ENCODE measurements around the gene MICALL1.

The MICALL1 gene, protein sequence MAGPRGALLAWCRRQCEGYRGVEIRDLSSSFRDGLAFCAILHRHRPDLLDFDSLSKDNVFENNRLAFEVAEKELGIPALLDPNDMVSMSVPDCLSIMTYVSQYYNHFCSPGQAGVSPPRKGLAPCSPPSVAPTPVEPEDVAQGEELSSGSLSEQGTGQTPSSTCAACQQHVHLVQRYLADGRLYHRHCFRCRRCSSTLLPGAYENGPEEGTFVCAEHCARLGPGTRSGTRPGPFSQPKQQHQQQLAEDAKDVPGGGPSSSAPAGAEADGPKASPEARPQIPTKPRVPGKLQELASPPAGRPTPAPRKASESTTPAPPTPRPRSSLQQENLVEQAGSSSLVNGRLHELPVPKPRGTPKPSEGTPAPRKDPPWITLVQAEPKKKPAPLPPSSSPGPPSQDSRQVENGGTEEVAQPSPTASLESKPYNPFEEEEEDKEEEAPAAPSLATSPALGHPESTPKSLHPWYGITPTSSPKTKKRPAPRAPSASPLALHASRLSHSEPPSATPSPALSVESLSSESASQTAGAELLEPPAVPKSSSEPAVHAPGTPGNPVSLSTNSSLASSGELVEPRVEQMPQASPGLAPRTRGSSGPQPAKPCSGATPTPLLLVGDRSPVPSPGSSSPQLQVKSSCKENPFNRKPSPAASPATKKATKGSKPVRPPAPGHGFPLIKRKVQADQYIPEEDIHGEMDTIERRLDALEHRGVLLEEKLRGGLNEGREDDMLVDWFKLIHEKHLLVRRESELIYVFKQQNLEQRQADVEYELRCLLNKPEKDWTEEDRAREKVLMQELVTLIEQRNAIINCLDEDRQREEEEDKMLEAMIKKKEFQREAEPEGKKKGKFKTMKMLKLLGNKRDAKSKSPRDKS

DNA sequence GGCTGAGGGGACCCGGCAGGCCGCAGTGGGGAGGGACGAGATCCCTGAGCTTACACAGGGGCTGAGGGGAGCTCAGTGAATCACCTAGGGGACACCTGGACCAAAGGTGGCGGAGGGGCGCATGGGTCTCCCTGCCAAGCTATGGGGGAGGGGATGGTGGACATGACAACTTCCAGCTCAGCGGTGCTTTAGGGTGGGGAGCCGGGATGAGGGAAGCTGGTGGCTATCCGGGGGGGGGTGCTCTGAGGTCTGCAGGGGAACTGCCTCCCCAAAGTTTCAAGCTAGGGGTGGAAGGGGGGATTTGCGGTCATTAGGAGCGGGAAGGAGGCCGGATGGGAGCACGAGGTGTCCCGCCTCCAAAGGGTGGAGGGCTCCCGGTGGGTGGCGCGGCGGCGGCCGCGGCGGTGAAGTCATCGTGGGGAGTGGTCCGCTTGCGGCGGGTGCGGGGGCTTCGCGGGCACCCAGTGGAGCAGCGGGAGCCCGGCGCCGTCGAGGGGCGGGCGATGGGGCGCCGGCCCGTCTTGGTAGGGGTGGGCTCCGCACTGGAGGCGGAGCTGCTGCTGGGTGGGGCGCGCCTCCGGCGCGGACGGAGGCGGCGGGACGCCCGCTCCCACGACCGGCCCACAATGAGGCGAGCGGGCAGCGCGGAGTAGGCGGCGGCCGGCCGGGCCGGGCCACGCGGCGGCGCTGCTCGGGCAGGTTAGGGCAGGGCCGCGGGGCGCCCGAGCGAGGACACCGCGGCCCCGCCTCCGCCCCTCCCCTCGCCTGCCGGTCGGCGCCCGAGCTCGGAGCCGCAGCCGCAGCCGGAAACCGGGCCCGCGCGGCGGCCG, at the start of gene MICALL1:
TSS of gene MICALL1 (plus strand) at position 764 of the 830 bp plus-strand sequence. CDS start 126 bp downstream, outside the sequence.
- peak in 1 of 4 experiments; percentile 64 for DNase-seq

DNA sequence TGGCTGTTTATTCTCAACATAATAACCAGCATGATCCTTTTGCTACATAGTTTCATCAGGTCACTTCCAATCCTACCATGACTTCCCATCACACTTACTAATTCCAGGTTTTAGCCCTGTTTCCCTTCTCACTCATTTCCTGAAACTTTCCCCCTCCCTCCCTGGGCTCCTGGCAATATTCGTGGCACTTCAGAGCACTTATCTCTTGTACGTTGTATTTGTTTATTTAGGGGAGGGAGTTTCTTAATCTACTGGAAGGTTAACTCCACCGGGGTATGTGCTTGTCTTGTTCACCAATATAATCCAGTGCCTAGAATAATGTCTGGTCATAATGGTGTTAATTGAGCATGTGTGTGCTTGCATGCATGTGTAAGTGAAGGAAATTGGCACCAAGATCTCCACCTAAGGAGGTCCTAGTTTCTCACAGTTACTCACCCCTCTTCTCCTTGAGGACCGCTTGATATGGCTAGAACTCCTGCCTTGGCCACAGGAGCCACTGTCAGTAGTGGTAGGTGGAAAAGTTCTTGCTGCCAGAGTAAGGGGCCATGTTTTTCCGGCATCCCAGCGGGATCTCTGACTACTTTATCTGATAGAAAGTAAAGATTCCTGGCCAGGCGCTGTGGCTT, 45.2 kb upstream of the MICALL1 start:
- no peak for DNase-seq

DNA sequence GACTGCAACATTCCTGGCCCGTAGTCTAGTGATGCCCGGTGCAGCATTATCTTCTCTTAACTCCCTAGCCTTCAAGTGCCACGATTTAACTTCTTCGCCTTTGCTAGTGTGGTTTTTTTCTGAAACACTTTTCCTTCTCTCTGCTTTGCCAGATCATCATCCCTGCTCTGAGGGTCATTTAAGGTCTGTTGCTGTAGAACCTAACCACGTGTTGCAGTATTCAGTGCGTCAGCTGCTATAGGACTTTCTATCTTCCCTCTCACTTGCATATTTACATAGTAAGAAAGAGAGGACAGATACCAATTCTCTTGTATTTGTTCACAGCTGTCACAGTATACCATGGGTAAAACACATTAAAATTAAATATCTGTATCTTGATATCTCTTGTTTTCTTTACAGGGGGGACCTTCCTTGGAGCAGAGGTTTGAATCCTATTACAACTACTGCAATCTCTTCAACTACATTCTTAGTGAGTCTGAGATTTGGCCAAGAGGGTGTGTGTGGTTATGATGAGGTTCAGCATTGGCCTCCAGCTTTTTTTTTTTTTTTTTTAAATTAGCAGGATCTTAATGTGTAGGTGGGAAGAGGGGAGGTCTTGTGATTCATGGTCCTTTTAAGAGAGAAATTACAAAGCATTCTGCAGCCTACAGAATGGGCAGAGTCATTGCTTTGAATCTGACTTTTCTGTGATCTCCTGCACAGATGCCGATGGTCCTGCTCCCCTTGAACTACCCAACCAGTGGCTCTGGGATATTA, 43.3 kb upstream of the MICALL1 start:
- DNase-seq = no peak

DNA sequence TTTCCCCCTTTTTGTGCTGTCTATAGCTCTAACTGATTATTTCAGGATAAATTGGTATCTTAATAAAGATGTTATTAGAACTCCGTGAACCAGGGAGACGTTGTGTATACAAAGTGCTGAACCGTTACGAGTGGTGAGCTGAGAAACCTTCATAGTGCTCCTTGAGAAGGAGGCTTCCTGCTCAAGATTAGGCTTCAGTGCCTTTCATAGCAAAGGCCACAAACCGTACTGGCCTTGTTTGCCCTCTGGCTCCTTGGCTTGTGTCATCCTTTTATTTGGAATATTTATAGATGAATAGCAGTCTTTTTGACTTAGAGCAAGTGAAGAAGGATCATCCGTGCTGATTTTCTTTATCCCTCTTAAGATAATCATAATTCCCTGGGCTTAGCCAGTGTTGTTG, 40.6 kb upstream of the MICALL1 start:
- no peak for DNase-seq

DNA sequence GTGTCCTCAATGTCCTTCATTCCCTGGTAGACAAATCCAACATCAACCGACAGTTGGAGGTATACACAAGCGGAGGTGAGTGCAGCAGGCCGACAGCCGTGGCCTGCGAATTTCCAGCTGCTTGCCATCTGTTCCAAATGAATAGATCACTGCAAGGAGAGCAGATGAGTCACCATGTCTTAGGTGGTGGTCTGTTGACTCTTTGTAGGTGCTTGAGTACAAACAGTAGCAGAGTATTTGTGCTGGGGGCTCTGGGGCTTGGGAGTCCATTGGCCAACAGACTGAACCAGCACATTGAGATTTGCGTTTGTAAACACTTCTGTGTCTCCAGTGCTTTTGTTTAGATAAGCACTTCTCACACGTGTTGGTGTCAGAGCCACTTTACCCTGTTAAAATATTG, 35.8 kb upstream of the MICALL1 start:
- no peak for DNase-seq

DNA sequence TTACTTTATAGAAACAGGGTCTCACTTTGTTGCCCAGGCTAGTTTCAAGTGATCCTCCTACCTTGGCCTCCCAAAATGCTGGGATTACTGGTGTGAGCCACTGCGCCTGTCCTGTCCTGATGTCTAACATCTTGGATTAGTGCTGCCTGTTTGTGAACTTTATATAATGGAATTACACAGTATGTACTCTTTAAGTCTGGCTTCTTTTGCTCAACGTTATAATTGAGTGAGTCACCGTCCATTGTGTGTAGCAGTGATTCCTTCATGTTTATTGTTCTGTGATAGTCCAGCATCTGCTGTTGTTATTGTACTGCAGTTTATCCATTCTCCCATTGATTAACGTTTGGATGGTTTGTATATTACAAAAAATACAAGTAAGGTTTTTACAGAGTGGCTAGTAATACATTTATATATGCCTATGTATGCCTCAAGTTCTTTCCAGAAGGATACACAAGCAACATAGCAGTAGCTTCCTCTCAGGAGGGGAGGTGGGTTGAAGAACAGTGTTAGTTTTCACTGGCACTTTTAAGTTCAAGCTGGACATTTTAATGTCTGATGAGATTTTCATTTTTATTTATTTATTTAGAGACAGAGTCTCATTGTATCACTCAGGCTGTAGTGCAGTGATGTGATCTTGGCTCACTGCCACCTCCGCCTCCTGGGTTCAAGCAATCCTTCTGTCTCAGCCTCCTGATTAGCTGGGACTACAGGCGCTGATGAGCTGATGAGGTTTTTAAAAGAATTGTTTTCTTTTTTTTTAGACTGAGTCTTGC, 25.2 kb upstream of the MICALL1 start:
- DNase-seq = no peak

DNA sequence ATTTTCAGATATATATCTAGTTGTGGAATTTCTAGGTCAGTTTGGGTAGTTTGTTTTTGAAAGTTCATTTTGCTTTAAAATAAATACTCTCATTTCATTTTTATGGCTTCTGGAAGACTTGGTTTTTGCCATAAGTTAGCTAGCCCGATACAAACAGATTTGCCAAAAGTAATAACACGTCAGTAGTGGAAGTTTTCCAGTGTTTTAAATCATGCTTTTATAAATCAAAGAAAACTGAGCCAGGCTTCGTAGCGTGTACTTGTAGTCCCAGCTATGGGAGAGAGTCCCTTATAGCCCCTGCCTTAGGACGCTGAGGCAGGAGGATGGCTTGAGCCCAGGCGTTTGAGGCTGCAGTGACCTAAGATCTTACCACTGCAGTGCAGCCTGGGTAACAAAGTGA, 21.7 kb upstream of the MICALL1 start:
- no peak for DNase-seq

DNA sequence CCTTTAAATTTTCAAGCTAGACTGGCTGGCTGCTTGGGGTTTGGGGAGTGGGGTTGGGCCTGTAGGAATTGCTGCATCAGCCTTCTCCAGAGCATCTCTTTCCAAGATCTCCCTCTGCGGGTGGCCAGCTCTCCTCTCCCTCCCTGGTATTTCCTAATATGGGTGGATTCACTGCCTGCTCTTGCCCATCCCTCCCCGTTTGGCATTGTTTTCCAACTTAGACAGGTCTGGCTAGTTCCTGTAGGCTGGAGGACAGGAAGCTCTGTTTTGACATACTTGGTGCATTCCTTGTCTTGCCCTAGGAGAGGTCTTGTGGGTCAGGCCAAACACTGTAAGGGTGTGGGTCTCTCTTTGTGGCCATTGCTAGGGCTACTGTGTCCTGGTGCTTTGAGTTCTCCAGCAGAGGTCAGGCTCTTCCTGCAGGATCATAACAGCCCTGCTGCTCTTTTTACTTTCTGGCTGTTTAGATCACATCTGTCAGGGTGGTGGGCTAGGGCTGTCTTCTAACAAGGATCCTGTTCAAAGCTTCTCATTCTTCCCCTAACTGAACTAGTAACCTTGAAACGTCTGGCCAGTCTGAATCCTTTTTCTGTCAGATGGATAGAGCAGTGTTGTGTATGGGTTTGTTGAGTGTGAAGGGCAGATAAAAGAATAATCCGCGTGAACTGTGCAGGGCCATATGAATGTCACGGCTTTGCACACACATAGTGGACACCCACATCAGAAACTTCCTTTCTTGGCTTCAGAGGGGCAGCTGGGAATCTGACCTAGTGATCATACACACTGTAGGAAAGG, 18.3 kb upstream of the MICALL1 start:
- no peak for DNase-seq

DNA sequence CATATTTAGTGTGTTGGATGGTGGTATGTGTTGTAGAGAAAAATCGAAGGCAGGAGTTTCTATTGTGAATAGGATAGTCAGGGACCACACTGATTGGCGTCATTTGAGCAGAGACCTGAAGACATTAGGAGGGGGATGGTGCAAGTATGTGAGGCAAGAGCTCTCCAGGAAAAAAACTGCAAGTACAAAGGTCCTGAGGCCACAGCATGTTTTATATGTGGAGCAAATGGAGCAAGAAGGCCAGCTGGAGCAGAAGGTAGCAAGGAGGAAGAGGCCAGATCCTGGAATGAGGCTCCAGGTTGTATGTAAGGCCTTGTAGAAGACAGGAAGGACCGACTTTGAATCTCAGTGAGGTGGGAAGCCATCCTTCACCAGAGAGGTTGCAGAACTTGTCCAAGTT, 14.2 kb upstream of the MICALL1 start:
- DNase-seq = no peak

DNA sequence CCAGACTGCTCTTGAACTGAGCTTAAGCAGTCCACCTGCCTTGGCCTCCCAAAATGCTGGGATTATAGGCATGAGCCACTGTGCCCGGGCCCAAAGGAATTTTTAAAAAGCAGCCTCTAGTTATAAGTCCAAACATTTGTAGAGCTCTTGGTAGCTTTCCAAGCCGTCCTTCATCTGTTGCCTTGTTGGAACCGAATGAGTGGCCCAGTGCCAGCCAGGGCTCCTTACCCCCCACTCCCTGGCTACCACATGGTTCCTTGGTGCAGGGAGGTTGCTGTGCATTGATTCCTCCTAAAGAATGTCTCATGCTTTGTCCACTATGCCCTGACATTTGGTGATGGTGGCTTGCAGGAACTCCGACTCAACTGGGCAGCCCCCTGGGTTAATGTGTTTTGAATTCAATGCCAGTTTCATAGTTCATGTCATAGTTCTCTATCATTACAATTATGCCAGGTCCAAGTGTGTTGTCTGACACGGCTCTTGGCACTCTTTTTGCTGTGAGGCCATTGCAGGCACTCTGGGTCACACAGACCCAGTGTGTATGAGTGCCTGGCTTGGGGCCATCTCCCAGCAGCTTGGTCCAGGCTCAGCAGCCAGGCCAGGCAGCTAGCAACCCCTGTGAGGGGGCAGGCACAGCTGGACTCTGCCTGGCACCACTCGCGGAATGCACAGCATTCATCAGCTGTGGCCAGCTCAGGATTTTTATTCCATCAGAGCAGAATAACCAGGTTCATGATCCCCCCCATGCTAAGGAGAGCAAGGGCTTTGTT, 13.3 kb upstream of the MICALL1 start:
- DNase-seq = no peak

DNA sequence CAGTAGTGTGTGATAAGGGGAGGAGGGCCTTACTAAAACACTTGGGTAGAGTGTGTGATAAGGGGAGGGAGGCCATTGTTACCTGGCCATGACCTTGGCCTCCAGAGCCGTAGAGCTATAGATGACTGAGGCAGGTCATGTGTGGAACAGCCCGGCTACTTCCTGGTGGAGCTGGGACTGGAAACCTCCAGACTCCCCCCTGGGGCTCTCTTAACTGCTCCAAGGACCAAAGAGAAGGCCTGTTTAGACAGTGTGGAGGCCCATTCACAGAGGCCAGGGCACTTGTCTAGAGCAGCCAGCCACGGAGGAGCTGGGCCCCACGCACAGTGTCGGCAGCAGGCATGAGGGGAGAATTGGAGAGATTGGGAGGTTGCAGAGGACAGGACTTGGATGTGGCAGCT, 12.5 kb upstream of the MICALL1 start:
- DNase-seq = no peak

DNA sequence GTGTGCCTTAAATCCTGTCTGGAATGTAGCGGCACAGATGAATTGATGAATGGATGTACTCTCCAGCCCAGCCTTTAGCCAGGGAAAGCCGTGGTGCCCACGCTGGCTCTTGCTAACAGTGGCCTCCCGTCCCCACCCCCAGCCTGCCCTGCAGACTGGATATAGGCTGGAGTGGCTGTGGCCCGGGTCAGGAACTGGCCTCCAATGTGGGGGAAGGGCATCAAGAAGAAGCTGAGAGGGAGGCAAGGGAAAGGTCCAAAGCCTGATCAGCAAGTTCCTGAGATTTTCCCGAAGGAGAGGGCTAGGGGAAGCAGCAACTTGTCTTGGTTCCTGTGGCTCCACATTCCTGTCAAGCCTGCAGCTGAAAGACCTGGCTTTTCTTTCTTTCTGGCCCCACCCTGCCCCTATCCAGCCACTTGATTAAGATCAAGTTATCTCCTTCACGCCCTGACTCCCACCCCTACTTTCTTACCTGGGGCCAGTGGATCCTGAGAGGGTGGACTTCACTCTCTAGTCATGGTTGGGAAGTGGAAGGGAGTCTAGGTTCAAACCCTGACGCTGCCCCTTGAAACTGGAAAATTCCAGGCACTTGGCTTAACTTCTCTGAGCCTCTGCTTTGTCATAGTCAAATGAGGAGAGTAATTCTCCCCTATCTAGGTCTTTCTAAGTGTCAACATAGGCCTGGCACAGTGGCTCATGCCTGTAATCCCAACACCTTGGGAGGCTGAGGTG, 11.0 kb upstream of the MICALL1 start:
- no peak for DNase-seq

DNA sequence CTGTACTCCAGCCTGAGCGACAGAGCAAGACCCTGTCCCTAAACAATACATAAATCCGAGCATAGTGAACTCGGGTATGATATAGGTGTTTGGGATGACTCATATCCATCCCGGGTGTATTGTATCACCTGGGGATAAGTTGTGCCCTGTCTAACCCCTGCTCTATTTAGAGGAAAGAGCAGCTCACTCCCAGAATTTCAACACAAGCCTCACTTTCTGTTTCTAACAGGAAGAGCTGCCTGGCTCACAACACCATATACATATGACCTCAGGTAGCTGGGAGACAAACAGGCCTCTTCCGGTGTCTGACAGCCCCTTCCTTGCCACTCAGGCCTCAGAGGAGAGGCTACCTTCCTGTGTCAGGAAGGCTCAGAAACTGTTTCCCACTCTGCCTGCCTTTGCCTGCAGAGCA, 9.9 kb upstream of the MICALL1 start:
- peak in 1 of 4 experiments; percentile 16 for DNase-seq

DNA sequence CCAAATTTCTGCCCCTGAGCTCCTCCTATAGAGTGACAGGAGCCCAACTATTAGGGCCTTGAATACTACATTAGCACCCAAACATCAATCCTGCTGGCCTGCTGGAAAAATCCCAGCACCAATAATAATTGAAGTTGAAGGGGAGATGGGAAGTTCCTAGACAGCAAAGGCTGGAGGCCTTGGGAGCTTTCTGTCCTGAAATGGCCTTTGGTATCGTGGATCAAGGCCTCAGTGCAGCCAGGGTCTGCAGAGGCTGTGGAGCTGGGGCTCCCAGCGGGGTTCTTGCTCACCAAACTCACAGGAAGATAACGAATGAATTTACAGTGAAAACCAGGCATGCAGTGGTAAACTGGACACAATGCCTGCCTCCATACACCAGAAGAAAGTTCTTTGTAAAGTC, 9.2 kb upstream of the MICALL1 start:
- DNase-seq = no peak

DNA sequence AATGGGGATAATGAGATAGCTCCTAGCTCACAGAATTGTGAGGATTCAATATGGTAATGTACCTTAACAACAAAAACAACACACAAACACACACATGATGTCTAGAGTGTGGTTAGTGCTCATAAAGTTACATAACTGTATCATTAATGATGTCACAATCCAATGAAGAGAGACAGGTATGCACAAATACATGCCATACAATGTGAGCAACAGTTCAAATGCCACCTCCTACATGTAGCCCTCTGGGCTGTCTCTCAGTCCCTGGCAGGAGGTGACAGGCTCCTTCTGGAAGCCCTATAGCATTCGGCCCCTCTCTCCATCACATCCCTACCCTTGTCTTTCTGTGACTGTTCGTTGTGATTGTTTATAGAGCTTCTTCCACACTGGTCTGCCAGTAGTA, 8.3 kb upstream of the MICALL1 start:
- DNase-seq = no peak

DNA sequence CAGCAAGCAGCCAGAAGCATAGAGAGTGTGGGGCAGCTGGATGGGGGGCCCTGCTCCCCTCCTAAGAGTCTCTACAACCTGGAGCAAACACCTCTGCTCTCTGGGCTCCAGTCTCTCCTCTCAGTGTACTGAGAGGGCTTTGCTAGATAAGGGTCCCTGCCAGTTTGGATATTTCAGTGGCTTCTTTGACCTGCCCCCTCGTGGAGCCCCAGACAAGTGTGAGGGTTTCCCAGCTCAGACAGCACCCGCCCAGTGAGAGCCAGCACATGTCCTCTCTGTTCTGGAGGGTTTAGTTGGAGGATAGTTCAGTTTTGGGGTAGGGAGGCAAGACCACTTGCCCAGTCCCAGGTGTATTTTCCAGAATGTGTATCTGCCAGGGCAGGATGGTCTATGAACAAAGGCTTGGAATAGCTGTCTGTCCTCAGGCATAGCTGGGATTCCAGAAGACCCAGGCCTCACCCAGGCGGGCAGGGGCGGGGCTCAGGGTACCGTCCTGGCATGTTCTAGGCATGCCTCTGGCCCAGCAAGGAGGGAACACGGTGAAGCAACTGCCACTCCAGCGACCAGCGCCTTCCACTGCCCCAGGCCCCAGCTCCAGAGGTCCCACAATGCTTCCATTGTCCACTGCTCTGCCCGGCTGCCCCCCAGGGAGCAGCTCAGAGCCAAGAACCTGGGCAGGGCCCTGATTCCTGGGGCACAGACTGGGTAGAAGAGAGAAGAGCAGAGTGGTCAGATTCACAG, 7.5 kb upstream of the MICALL1 start:
- DNase-seq = no peak

DNA sequence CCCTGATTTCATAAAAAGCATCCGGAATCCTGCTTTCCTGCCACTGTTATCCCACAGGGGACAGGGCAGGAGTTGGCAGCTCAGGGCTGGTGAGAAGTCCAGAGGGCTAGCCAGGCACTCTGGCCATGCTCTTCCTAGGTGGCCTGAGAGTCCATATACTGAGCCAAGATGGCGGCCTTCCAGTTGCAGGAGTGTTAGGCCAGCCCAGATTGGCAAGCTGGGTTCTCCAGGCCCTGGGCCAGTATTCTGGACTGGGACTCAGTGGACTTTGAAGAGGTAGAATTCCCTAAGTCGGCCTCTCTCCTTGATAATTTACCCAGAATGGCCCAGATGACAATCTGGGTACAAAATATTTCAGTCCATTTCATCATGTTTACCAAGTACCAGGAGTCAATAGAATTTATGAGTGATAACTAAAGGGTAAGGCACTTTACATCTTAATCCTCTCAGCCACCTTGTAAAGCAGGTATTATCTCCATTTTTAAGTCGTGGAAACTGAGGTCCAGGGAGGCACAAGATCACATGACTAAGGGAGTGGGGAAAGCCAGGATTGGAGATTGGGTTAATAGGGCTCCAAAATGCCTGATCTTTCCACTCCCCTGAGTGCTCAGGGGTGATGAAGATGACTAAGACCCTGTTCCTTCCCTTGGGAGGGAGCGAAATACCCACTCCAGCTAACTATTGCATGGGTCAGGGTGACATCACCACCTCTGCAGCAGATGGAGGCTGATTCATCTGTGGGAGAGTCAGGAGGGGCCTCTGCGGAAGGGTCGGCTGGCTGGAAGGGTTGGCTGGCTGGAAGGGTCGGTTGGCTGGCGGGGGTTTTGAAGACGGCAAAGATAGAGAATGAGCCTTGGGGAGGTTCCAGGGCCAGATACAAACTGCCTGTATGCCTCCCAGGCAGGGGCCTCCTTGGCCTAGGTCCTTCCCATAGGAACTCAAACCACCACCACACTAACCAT, 1.2 kb upstream of the MICALL1 start:
- no peak for DNase-seq

All from activated naive CD4-positive, alpha-beta T cell (primary cell).